Calu3 (cell line): ENCODE data around the gene SYT13. TPM values are rescaled to one million over a fixed set of nuclear protein-coding genes. Genes with fewer than 3 reads are reported as not detected.

Source experiments
- BruUV-seq: library from RNA; stranded (reverse); fragments of 400-500 nt; replicated peaks from 2 replicates; lab custom pipeline; 2021; lab: Mats Ljungman, UMichigan
- CTCF ChIA-PET: fragments of 300-600 bp; sonication (Branson Sonifier 250); formaldehyde crosslinking; loops from one replicate; lab custom pipeline; 2022; ENCODE audit warnings: antibody characterized with exemption; lab: Charles Lee
- DNase-seq: peaks from one replicate; pipeline ENCODE4 v3.0.0; 2022
- H3K27ac Mint-ChIP-seq: one replicate; pipeline ENCODE4 v1.8.0; 2022; ENCODE audit warnings: mixed read lengths; ENCODE audit not compliant: unreplicated experiment
- H3K27me3 Mint-ChIP-seq: one replicate; pipeline ENCODE4 v1.8.0; 2022; ENCODE audit warnings: mixed read lengths; ENCODE audit not compliant: unreplicated experiment
- H3K36me3 Mint-ChIP-seq: one replicate; pipeline ENCODE4 v1.8.0; 2022; ENCODE audit warnings: mild to moderate bottlenecking, moderate library complexity, mixed read lengths; ENCODE audit not compliant: insufficient read depth, unreplicated experiment
- H3K4me1 Mint-ChIP-seq: one replicate; pipeline ENCODE4 v1.8.0; 2022; ENCODE audit warnings: mild to moderate bottlenecking, low read depth, mixed read lengths; ENCODE audit not compliant: unreplicated experiment
- H3K4me3 Mint-ChIP-seq: one replicate; pipeline ENCODE4 v1.8.0; 2022; ENCODE audit warnings: mild to moderate bottlenecking, low read depth, moderate library complexity, mixed read lengths; ENCODE audit not compliant: unreplicated experiment
- H3K9me3 Mint-ChIP-seq: one replicate; pipeline ENCODE4 v1.8.0; 2022; ENCODE audit warnings: low read depth, mixed read lengths; ENCODE audit not compliant: unreplicated experiment
- intact Hi-C: fragments of 100-400 bp; cut with micrococcal nuclease; formaldehyde crosslinking; loops from one replicate; pipeline ENCODE4 v1.10.0; 2022; ENCODE audit not compliant: unreplicated experiment
- total RNA-seq: library from RNA; stranded (reverse); gene quantifications from 2 replicates; pipeline ENCODE4 v1.2.3, GENCODE V29; 2022
- TF ChIP-seq, protein P1 (sequence below): fragments of 200-600 bp; IDR thresholded peaks from one replicate; pipeline ENCODE4 v1.8.0; 2022; ENCODE audit warnings: antibody characterized with exemption; ENCODE audit not compliant: unreplicated experiment

The SYT13 gene
- total RNA-seq, 1 experiment from 2014 or later = 36.8 TPM

- BruUV-seq = no TSS peak
- no peak overlapping the region for H3K27ac Mint-ChIP-seq
These were observed 37.6 kb downstream of the SYT13 start for GRCh38 chr11:45248501-45249011.

DNA sequence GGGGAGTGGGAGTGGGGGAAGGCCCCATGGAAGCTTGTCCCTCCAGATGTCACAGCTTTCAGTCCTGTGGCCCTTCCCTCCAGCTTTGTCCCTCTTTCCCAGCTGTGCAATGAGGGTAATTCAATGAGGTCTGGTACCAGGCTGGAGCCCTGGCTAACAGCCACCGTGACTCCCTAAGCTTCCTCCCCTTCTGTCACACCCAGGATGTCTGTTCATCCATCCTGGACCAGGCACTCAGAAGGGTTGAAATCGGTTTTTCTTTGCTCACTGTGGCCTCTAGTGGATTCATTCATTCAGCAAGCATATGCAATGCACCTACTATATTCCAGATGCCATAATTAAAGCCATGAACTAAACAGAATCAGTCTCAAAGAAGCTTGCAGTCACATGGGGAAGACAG is 38.7 kb downstream of the SYT13 start:
- TF ChIP-seq, protein P1, sequence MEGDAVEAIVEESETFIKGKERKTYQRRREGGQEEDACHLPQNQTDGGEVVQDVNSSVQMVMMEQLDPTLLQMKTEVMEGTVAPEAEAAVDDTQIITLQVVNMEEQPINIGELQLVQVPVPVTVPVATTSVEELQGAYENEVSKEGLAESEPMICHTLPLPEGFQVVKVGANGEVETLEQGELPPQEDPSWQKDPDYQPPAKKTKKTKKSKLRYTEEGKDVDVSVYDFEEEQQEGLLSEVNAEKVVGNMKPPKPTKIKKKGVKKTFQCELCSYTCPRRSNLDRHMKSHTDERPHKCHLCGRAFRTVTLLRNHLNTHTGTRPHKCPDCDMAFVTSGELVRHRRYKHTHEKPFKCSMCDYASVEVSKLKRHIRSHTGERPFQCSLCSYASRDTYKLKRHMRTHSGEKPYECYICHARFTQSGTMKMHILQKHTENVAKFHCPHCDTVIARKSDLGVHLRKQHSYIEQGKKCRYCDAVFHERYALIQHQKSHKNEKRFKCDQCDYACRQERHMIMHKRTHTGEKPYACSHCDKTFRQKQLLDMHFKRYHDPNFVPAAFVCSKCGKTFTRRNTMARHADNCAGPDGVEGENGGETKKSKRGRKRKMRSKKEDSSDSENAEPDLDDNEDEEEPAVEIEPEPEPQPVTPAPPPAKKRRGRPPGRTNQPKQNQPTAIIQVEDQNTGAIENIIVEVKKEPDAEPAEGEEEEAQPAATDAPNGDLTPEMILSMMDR = no peak
- H3K4me1 Mint-ChIP-seq = no peaks in the 10 kb centered on the region
- H3K27me3 Mint-ChIP-seq = no peaks in the 10 kb centered on the region
- no peaks in the 10 kb centered on the region for H3K36me3 Mint-ChIP-seq
- intact Hi-C loops = no loop called here
- H3K4me3 Mint-ChIP-seq = no peak overlapping the region
- CTCF ChIA-PET = interaction anchor here (1.4 kb wide), 1 partner anchor 12 kb away, joined by 5 read pairs; no protein-coding TSS in a partner anchor
- no peak overlapping the region for H3K27ac Mint-ChIP-seq
- no peaks in the 10 kb centered on the region for H3K9me3 Mint-ChIP-seq
- DNase-seq = no peak
- no TSS peak for BruUV-seq

More at GRCh38 chr11:45248501-45249011, 37.6 kb downstream of the SYT13 start:
- Mint-ChIP-seq H3K4me3 (no peak overlapping the region), H3K9me3 (no peaks in the 10 kb centered on the region), H3K36me3 (no peaks in the 10 kb centered on the region), H3K4me1 (no peaks in the 10 kb centered on the region), H3K27me3 (no peaks in the 10 kb centered on the region)
- intact Hi-C loops = no loop called here
- no peak for DNase-seq
- CTCF ChIA-PET = interaction anchor here (0.5 kb wide), 1 partner anchor 75 kb away, joined by 3 read pairs; no protein-coding TSS in a partner anchor
- TF ChIP-seq, protein P1 = no peak

DNA sequence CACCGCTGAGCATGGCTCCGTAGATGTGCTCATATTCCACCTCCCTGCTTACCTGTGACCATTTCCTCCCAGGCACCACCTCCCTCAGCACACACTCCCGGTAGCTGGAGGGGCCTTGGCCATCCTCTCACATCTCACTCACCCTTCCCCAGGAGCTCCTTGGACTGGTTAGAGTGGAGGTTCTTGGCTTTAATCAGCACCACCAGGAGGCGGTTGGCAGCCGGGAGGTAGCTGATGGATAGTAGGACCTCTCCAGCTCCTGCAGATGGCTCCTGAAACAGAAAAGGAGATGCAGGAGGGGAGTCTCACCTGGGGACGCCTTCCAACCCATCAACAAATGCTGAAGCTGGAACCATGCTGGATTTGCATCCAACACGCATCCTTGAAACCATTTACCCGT is 39.9 kb downstream of the SYT13 start:
- Mint-ChIP-seq H3K27ac (no peak overlapping the region), H3K4me1 (no peaks in the 10 kb centered on the region), H3K36me3 (no peaks in the 10 kb centered on the region), H3K4me3 (no peak overlapping the region), H3K27me3 (no peaks in the 10 kb centered on the region), H3K9me3 (no peaks in the 10 kb centered on the region)
- intact Hi-C loops = no loop called here
- TF ChIP-seq, protein P1 = no peak
- no TSS peak for BruUV-seq
- CTCF ChIA-PET = interaction anchor here (1.4 kb wide), 1 partner anchor 14 kb away, joined by 5 read pairs; no protein-coding TSS in a partner anchor
- DNase-seq = no peak

GRCh38 chr11:45245218-45246045 is 40.7 kb downstream of the SYT13 start:
- TF ChIP-seq, protein P1 = no peak
- Mint-ChIP-seq H3K36me3 (no peaks in the 10 kb centered on the region), H3K27ac (no peak overlapping the region), H3K27me3 (no peaks in the 10 kb centered on the region), H3K4me3 (no peak overlapping the region), H3K9me3 (no peaks in the 10 kb centered on the region), H3K4me1 (no peaks in the 10 kb centered on the region)
- intact Hi-C loops = no loop called here
- no TSS peak for BruUV-seq
- no peak for DNase-seq
- CTCF ChIA-PET = interaction anchor here (1.4 kb wide), 1 partner anchor 14 kb away, joined by 5 read pairs; no protein-coding TSS in a partner anchor
